GM18502 (cell line): ENCODE data around the gene TTLL10.

Source experiments
- ATAC-seq: cut with Tn5 transposase; IDR thresholded peaks from one replicate; pipeline ENCODE4 v1.9.1; 2021; ENCODE audit warnings: mild to moderate bottlenecking; ENCODE audit not compliant: unreplicated experiment, poor library complexity

TTLL10 gene

DNA sequence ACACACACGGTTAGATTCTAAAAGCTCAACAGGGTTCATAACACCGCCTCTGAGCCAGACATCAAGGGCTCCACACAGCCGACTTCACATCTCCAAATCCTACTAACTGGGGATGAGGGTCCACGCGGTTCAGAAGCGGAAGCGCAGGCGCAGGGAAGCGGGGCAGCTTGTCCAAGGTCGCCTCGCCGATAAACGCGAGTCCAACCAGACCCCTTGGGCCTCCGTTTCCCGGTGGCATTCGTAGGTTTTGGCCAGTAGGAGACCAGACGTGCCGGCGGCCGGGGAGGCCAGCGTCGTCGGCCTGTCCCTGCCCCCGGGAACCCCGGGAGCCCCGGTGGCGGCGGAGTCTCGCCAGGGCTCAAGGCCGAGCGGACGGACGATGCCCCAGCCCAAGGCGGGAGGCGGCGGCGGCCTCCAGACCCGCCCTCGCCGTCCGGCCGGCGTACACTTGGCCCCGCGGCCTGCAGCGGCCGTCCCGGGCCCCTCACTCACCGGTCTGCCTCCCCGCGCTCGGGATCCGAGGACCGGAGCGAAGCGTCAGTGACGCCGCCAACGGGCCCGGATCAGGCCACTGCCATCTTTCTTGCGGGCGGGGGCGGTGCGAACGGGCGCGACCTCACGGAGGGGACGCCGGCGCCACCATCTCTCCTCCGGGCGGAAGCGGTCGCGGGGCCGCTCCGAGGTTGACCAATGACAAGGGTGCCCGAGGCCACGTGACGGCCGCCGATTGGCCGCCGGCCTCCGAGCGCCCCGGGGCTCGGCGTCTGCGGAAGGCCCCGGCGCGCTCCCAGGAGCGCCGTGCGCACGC is 57.9 kb downstream of the TTLL10 start, which contains the start of gene SDF4:
SDF4 (minus strand) TSS at position 602 of the 808 bp plus-strand sequence. CDS start 3,229 bp downstream, outside the sequence.
- peak; percentile 87 for ATAC-seq

DNA sequence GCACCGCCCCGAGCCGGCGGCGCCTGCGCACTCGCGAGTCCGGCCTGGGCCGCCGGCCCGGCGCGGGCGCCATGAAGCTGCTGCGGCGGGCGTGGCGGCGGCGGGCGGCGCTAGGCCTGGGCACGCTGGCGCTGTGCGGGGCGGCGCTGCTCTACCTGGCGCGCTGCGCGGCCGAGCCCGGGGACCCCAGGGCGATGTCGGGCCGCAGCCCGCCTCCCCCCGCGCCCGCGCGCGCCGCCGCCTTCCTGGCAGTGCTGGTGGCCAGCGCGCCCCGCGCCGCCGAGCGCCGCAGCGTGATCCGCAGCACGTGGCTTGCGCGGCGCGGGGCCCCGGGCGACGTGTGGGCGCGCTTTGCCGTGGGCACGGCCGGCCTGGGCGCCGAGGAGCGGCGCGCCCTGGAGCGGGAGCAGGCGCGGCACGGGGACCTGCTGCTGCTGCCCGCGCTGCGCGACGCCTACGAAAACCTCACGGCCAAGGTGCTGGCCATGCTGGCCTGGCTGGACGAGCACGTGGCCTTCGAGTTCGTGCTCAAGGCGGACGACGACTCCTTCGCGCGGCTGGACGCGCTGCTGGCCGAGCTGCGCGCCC is 58.6 kb downstream of the TTLL10 start, which contains the start of gene B3GALT6:
B3GALT6 (plus strand) TSS at position 30 of the 588 bp plus-strand sequence; CDS start at position 72, 42 bp downstream.
- ATAC-seq, result no peak

DNA sequence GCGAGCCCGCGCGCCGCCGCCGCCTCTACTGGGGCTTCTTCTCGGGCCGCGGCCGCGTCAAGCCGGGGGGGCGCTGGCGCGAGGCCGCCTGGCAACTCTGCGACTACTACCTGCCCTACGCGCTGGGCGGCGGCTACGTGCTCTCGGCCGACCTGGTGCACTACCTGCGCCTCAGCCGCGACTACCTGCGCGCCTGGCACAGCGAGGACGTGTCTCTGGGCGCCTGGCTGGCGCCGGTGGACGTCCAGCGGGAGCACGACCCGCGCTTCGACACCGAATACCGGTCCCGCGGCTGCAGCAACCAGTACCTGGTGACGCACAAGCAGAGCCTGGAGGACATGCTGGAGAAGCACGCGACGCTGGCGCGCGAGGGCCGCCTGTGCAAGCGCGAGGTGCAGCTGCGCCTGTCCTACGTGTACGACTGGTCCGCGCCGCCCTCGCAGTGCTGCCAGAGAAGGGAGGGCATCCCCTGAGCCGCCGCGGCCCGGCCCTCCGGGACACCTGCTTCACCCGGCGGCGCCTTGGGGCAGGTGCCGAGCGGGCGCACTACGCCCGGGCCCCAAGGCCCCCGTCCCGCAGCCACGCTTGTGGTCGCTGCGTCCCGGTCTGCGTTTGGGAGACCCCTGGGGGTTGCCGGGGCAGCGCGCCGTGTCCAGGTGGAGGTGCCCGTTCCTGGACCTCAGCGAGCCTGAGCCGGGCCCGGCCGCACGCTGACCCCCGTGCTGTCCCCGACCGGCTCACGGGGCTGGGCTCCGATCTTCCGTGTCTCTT is 59.3 kb downstream of the TTLL10 start:
- ATAC-seq, result no peak

DNA sequence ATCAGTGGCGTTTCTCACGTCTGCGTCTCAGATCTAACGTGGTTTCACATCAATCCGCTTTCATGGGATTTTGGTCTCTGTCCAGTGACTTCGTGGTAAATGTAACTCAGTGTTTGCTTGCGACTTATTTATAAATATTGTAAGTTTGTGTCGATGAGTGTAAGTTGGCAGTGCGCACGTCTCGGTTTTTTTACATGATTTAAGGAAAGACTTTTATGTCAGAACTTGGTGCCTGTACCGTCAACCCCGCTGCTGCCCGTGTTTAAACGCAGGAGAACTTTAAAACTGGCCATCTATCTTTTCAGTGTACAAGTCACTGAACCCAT is 59.9 kb downstream of the TTLL10 start:
- ATAC-seq, result no peak

DNA sequence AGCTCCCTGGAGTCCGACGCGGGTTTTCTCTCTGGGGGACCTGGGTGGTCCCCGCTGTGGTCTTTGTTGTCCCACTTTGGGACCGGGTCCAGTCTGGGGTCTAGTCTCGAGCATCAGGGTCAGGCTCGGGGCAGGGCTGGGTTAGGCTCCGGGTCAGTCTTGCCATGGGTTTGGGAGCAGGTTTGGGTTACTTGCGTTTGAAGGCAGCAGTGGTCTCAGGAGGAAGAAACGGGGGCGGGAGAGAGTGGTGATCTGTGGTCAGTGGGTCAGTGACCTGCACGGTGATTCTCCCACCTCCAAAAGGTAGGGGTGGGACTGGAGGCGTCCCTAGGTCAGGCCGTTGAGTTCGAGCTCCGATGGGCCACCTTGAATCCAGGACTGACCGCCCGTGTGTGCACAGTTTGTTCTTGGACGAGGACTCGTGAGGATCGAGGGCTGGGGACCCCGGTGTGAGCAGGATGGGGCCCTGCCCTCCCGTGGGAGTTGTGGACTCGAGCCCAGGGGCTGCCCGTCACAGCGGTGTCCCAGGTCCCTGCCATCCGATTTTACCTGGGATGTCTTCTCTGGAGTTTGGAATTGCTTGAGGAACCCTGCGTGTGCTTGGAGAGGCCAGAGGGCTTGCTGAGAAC is 60.6 kb downstream of the TTLL10 start:
- ATAC-seq, result no peak

DNA sequence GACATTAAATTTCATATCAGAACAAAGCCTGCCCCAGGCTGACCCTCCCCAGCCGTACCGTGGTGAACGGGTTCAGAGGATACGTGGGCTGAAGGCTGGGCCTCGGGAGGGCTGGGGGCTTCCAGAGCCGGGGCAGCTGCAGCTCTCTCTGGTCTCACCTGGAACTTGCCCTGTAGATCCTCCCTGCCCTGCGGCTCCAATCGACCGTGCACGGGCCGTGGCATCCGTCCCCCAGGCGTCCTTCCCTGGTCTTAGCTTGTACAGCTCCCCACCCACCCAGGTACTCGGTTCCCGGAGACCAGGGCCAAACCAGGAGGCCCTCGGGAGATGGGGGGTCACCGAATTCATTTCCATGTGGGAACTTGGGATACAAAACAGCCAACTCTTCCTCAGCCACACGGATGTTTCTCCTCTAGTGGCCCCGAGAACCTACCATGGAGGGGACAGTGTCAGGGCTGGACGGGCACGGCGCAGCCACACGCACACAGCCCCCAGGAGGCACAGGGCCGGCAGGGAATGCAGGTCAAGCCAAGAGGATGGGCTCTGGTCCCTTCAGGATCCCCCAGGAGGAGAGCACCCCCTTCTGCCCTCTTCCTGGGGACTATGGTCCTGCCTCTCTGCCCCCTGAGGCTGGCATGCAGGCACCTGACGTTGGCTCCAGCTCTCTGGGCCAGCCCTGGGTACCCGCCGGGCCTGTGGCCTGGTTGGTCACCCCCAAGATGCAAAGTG is 61.5 kb downstream of the TTLL10 start:
- ATAC-seq, result no peak

DNA sequence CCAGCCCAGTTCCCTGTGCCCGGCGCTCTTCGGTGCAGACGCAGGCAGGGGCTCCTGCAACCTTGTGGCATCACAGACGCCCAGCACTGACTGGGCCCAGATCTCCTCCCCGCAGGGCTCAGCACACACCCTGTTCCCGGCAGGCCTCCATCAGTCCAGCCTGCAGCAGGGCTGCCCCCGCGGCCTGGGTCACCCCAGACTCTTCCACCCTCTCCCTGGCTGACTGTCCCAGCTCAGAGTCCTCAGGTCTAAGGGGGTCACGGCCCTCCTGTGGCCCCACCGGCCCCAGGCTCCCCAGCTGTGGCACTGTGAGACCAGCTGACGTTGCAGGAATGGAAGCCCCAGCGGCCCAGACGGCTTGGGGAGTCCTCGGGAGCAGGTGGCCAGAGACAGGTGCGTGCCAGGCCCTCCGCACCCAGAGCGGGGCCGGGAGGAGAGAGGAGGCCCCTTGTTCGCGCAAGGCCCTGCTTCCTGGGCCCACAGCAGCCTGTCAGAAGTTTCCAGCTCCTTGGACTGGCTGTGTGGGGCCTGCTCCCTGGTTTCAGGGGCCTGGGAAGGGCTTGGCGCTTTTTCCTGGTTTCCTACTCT is 62.6 kb downstream of the TTLL10 start:
- ATAC-seq, result no peak

DNA sequence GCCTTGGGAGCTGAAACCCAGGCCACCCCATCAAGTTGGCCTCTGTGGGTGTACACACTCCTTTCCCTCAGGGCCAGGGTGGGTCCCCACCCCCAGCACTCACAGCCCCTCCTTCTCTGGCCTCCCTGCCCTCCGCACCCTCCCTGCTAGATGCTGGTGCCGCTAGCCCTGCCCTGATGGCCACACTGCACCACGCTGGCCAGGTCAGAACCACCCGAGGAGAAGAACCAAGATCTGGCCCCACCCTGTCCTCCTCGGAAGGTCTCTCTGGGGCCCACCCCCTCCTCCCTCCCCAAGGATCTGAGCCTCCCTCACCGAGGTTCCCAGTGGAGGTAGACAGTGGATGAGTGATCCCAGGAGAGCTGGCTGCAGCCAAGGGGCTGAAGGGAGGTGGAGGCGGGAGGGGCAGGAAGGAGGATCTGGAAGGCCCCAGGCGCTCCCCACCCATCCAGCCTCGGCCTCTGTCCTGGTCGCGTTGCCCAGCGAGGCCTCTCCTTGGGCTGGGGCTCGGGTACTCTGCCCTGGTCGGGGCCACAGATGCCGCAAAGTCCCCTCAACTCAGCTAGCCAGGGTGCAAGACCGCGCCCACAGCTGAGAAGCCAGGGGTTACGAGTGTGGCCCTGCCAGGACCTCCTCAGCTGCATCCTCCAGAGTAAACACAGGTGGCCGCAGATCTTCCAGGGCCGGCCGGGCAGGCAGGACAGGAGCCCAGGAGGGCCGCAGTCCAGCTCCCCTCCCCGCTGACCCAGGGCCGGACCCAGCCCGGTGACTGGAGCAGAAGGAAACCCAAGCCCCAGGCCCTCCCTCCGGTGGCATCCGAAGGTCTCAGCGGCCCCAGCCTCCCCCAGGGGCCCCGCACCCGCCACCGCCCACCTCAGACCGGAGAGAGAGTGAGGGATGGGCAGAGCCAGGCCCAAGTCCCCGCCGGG is 63.5 kb downstream of the TTLL10 start:
- no peak for ATAC-seq

DNA sequence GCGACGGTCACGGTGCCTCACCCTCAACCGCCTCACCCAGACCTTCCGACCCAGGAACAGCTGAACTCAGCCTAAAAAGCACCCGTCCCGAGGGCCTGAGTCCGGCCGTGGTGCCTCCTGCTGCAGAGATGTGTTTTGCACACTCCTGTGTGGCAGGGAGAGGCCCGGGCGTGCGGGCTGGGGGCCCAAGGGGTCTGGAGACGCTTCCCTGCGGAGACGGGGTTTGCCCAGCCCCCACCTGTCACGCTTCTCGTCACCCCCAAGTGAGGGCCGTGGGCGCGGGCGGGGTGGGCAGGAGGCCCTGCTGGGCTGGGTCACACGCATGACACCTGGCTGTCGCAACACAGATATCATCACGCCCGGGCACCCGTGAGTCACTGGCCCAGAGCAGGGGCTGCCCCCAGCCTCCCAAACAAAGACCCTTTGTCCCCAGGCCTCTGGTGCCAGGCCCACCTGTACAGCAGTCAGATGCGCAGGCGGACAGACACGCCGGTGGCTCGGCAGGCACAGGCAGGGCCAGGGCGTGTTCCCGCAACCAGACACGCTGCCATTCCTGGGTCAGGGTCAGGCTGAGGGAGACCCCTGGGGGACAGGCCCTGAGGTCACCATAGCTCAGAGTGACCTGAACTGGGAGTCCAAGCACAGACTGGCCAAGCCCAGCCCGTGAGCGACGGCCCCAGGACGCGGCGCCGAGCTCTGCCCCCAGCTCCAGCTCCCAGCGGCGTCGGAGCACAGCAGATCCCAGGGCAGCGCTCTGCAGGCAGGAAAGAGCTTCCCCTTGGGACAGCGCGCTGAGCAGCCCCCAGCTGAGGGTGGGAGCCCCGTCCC is 64.4 kb downstream of the TTLL10 start:
- no peak for ATAC-seq

DNA sequence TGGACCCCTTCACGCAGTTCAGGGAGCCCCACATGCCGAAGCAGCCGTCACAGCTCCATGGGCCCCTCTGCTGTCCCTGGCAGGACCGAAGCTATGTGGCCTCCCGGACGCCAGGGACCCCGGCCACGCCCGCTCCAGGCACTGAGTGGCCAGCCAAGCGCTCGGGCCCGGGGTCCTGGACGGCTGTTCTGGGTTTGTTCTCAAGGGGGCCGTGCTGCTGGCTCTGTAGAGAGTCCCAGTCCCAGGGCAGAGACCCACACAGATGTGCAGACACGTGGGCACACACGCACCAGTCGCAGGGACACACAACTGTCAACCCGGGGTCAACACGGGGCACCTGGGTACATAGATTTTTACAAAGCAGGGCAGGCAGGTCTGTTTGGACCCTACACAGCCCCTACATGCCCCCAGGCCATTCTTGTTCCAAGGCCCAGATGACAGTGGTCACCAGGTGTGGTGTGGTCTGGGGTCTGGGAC is 65.1 kb downstream of the TTLL10 start:
- ATAC-seq, result no peak

DNA sequence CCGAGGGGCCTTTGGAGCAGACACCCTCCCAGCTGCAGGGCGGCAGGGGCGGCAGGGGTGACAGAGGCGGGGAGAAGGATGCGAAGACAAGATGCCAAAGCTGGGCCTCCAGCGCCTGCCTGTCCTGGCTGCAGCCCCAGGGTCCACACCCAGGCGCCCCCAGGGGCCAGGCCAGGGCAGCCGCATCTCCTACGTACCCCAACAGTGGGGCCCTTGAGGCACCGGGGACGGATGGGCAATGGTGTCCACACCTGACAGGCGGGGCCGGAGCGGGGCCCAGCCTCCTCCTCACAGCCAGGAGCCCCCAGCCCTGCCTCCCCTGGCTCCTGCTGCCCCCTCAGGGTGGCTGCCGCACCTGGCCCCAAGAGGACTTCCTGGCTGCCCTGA is 65.5 kb downstream of the TTLL10 start:
- no peak for ATAC-seq

DNA sequence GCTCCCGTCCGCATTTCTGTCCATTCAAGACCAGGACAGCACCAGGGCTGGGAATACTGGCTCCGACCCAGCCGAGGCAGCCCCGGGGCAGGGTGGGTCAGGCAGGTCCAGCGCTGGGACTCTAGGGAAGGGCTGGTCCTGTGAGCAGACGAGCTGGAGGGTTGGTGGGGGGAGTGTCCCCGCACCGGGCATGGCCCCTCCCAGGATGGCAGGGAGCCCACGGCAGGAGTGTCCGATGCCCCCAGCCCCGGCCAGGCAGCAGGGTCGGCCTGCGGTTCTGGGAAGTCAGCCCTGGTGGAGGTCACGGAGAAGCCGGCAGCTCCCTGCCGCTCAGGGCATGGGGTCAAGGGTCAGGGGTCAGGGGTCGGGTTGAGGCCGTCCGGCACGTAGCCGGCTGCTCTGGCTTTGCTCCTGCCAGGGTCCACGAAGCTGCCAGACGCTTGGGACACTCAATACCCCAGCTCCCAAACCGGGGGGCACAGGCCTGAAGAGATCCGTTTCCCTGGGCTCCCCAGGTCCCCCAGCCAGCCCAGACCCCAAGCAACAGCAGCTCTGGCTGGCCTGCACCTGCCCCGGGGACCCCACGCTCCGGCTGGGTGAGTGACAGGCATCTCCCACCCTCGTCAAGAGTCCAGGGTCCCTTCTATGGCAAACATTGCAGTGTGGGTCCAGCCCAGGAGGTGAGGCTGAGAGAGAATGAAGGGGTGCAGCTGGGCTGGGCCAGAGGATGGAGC is 66.1 kb downstream of the TTLL10 start:
- ATAC-seq, result no peak

DNA sequence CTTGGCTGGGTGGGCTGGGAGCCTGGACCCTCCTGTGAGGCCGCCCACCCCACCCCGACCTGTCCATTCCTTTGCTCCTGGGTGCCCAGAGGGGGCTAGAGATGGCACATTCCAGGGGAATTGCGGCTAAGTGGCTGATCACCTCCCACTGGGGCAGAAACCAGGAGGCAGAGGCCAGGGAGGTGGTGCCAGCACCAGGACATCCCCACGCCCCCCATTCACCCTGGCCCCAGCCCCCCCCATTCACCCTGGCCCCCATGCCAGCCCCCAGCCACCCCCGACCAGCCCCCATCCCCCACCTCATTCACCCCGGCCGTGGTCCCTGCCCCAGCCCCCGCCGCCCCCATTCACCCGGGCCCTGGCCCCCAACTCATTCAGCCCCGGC is 66.7 kb downstream of the TTLL10 start:
- ATAC-seq, result no peak

DNA sequence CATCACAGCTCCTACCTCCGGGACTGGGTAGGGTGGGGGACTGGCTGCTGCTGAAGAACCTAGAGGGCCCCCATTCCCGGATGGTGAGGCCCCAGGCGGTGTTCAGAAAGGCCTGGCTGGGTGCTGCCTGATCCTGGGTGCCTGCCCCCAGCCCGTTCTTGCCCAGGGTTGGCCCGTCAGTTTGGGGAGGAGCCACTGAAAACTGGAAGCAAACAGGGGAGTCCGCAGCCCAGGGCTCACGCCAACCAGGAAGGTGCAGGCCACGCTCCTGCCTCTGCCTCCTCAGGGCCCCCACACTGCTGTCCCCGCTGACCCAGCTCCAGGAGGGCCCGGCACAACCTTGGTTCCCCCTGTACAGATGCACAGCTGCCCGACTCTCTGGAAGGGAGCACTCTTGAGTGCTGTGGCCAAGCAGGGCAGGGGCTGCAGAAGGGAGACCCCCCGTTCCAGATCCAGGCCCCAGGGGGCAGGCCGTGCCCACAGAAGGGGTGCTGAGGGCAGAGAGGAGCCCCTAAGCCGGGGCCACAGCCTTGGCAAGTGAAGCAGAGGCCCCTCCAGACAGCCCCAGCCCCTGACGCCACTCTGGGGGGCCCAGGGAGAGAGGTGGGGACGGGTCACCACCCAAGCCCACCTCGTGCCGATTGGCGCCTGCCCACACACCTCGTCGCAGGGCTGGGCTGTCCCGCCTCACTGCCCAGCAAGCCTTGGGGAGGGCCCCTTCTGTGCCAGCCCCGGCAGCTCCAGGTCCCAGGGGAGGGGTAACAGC is 67.3 kb downstream of the TTLL10 start:
- ATAC-seq, result no peak

DNA sequence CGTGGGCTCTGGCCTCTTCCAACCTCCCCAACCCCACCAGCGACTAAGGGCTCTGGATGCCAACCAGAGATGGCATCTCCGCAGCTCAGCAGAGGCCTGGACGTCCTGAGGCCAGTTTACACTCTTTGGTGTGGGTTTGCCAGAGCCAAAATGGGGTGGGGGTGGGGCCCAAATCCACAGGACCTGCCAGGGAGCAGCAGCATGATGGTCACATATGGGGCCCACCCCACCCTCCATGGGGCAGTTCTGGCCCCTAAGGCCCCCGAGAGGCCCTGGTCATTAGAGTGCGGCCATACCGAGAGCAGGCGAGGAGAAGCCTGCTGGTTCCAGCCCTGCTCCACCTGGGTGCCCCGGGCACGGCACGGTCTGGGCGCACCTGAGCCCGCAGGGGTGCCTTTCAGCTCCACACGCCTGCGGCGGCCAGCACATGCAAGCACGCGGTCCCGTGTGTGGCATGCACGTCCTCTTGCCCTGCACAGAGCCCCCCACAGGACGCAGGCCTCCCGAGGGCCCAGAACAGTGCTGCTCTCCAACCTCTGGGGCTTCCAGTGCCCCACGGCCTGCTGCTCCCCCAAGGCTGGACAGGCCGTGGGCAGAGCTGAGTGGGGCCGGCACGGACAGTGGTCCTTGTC is 68.0 kb downstream of the TTLL10 start:
- no peak for ATAC-seq
